H1 (cell line): ENCODE results near the gene HIVEP3. TPM values are rescaled to one million over a fixed set of nuclear protein-coding genes. Genes with fewer than 3 reads are reported as not detected.
A peak's percentile ranks its signal among the peaks of the same experiment; 100 is the strongest.

Experiments
- CTCF ChIA-PET: fragments of 300-600 bp; sonication (Branson Sonifier 250); formaldehyde crosslinking; loops from one replicate; lab custom pipeline; 2021; ENCODE audit not compliant: partially characterized antibody; lab: Charles Lee
- POLR2A ChIA-PET: fragments of 300-600 bp; sonication (Branson Sonifier 250); formaldehyde crosslinking; loops from one replicate; lab custom pipeline; 2021; ENCODE audit warnings: inconsistent platforms; ENCODE audit not compliant: partially characterized antibody; lab: Charles Lee
- DNase-seq, 2 experiments: peaks; one replicate each; pipeline versions ENCODE4 v3.0.0 to v3.0.0-alpha.2; 2010 to 2022; ENCODE audit warnings: low spot score in 2 of 2, low read depth in 1 of 2, mixed read lengths in 1 of 2
- FAIRE-seq: peaks from 2 replicates; lab custom pipeline; 2011; peaks lifted over from hg19 to GRCh38; lab: Jason Lieb, UNC
- H2AFZ ChIP-seq: 2 replicates; pipeline ENCODE4 v1.8.1; 2012; ENCODE audit warnings: low read length, inconsistent platforms
- H2AK5ac ChIP-seq: 2 replicates; pipeline ENCODE4 v1.6.1; 2013; ENCODE audit warnings: low read depth, low read length
- H2BK120ac ChIP-seq: replicated peaks from 2 replicates; pipeline ENCODE3; 2013; ENCODE audit warnings: low read depth, low read length, inconsistent platforms
- H2BK12ac ChIP-seq: 2 replicates; pipeline ENCODE4 v1.6.1; 2013; ENCODE audit warnings: low read depth, low read length
- H2BK15ac ChIP-seq: 2 replicates; pipeline ENCODE4 v1.6.1; 2013; ENCODE audit warnings: low read length
- H2BK20ac ChIP-seq: 2 replicates; pipeline ENCODE4 v1.6.1; 2013; ENCODE audit warnings: low read length
- H2BK5ac ChIP-seq: 2 replicates; pipeline ENCODE4 v1.6.1; 2013; ENCODE audit warnings: low read depth, low read length
- H3K14ac ChIP-seq: 2 replicates; pipeline ENCODE4 v1.6.1; 2013; ENCODE audit warnings: inconsistent platforms; ENCODE audit not compliant: insufficient read length
- H3K18ac ChIP-seq: 2 replicates; pipeline ENCODE4 v1.6.1; 2013; ENCODE audit warnings: low read length; ENCODE audit errors: extremely low read depth
- H3K23ac ChIP-seq: 2 replicates; pipeline ENCODE4 v1.6.1; 2013; ENCODE audit warnings: inconsistent platforms; ENCODE audit not compliant: insufficient read length
- H3K23me2 ChIP-seq: 2 replicates; pipeline ENCODE4 v1.6.1; 2013; ENCODE audit warnings: low read depth, low read length
- H3K27ac ChIP-seq: 2 replicates; pipeline ENCODE4 v1.6.1; 2011; ENCODE audit warnings: low read depth, low read length, inconsistent platforms
- H3K27me3 ChIP-seq, 4 experiments: replicated peaks in 1 of 4; 1 replicate in 1 of 4; 2 replicates in 3 of 4; pipeline versions ENCODE4 v1.6.1 to v1.8.1; 2011 to 2013; ENCODE audit warnings: low read length in 3 of 4, mild to moderate bottlenecking in 3 of 4, inconsistent platforms in 2 of 4, mixed read lengths in 2 of 4, moderate library complexity in 1 of 4; ENCODE audit not compliant: control insufficient read depth in 3 of 4, insufficient read depth in 3 of 4; ENCODE audit errors: extremely low read depth in 1 of 4
- H3K36me3 ChIP-seq, 4 experiments: 2 replicates each; pipeline versions ENCODE4 v1.6.1 to v1.8.1; 2011 to 2013; ENCODE audit warnings: mild to moderate bottlenecking in 4 of 4, low read length in 3 of 4, moderate library complexity in 2 of 4, control low read depth in 1 of 4, inconsistent platforms in 1 of 4; ENCODE audit not compliant: insufficient read depth in 4 of 4, control insufficient read depth in 2 of 4
- H3K4ac ChIP-seq: replicated peaks from 2 replicates; pipeline ENCODE3; 2013; ENCODE audit warnings: low read length, low read depth, mixed read lengths, inconsistent platforms; ENCODE audit not compliant: insufficient read length
- H3K4me1 ChIP-seq, 4 experiments: replicated peaks in 1 of 4; 1 replicate in 1 of 4; 2 replicates in 3 of 4; pipeline versions ENCODE4 v1.6.1 to v1.8.1; 2011 to 2013; ENCODE audit warnings: low read length in 3 of 4, inconsistent platforms in 2 of 4, mixed read lengths in 1 of 4; ENCODE audit not compliant: insufficient read depth in 4 of 4, control insufficient read depth in 3 of 4
- H3K4me2 ChIP-seq, 2 experiments: 2 replicates each; pipeline versions ENCODE4 v1.6.1 to v1.8.1; 2011 to 2013; ENCODE audit warnings: low read depth in 2 of 2, low read length in 2 of 2, control low read depth in 1 of 2, inconsistent platforms in 1 of 2, mild to moderate bottlenecking in 1 of 2; ENCODE audit not compliant: insufficient read depth in 1 of 2
- H3K4me3 ChIP-seq, 4 experiments: fragments of 200-600, 300-600 bp in 1 of 4; sonication (generic), shearing (Covaris generic), sonication (Bioruptor Twin) in 1 of 4; 2 replicates each; pipeline versions ENCODE4 v1.5.1 to v1.8.1; 2011 to 2016; ENCODE audit warnings: low read length in 4 of 4, low read depth in 3 of 4, control low read depth in 2 of 4, inconsistent platforms in 2 of 4, mild to moderate bottlenecking in 2 of 4, mixed read lengths in 1 of 4, moderate library complexity in 1 of 4; ENCODE audit not compliant: insufficient read depth in 2 of 4; ENCODE audit errors: extremely low read depth in 1 of 4
- H3K56ac ChIP-seq: replicated peaks from 2 replicates; pipeline ENCODE3; 2013; ENCODE audit warnings: low read depth, mild to moderate bottlenecking, mixed read lengths, low read length, inconsistent platforms; ENCODE audit not compliant: insufficient read length
- H3K79me1 ChIP-seq: 2 replicates; pipeline ENCODE4 v1.6.1; 2013; ENCODE audit warnings: low read depth, low read length, control low read depth
- H3K79me2 ChIP-seq, 2 experiments: 2 replicates each; pipeline versions ENCODE4 v1.6.1 to v1.8.1; 2012 to 2013; ENCODE audit warnings: low read length in 2 of 2, mild to moderate bottlenecking in 2 of 2, inconsistent platforms in 1 of 2; ENCODE audit not compliant: insufficient read depth in 2 of 2, control insufficient read depth in 1 of 2
- H3K9ac ChIP-seq, 4 experiments: replicated peaks in 1 of 4; 1 replicate in 1 of 4; 2 replicates in 3 of 4; pipeline versions ENCODE4 v1.6.1 to v1.8.1; 2011 to 2013; ENCODE audit warnings: low read depth in 3 of 4, low read length in 3 of 4, control low read depth in 2 of 4, mild to moderate bottlenecking in 2 of 4, moderate library complexity in 2 of 4, inconsistent platforms in 1 of 4; ENCODE audit errors: extremely low read depth in 1 of 4
- H3K9me3 ChIP-seq, 2 experiments: 2 replicates each; pipeline versions ENCODE4 v1.6.1 to v1.8.1; 2012 to 2013; ENCODE audit warnings: mild to moderate bottlenecking in 2 of 2, moderate library complexity in 2 of 2, control low read depth in 1 of 2, inconsistent platforms in 1 of 2, low read depth in 1 of 2, low read length in 1 of 2, mixed read lengths in 1 of 2; ENCODE audit not compliant: insufficient read depth in 2 of 2
- H4K20me1 ChIP-seq, 2 experiments: replicated peaks in 1 of 2; 2 replicates each; pipeline versions ENCODE3 to v1.8.1; 2011 to 2013; ENCODE audit warnings: inconsistent platforms in 2 of 2, low read length in 2 of 2, mild to moderate bottlenecking in 1 of 2; ENCODE audit not compliant: insufficient read depth in 2 of 2, control insufficient read depth in 1 of 2
- H4K5ac ChIP-seq: 2 replicates; pipeline ENCODE4 v1.6.1; 2013; ENCODE audit warnings: low read length, low read depth, mixed read lengths, inconsistent platforms; ENCODE audit not compliant: insufficient read length
- H4K8ac ChIP-seq: 2 replicates; pipeline ENCODE4 v1.8.0; 2013; ENCODE audit warnings: mild to moderate bottlenecking, moderate library complexity, low read length, inconsistent platforms; ENCODE audit not compliant: insufficient read depth; ENCODE audit errors: extremely low read depth
- H4K91ac ChIP-seq: replicated peaks from 2 replicates; pipeline ENCODE3; 2013; ENCODE audit warnings: low read length, mixed read lengths, inconsistent platforms; ENCODE audit not compliant: insufficient read length
- CBX8 ChIP-seq: fragments of 300-800, 300-1000 bp; sonication (generic); IDR thresholded peaks from 2 replicates; pipeline ENCODE4 v1.7.1; 2016; ENCODE audit warnings: low read depth, low read length, borderline replicate concordance
- CHD1 ChIP-seq: IDR thresholded peaks from 2 replicates; pipeline ENCODE4 v1.6.1; 2012; ENCODE audit warnings: low read depth, low read length, improper control_type of control experiment
- EP300 ChIP-seq, 2 experiments: IDR thresholded peaks; 1 replicate in 1 of 2; 2 replicates in 1 of 2; pipeline ENCODE4 v1.6.1; 2011 to 2012; ENCODE audit warnings: low read depth in 2 of 2, low read length in 2 of 2, mild to moderate bottlenecking in 2 of 2, borderline replicate concordance in 1 of 2, inconsistent platforms in 1 of 2, moderate library complexity in 1 of 2
- FOSL1 ChIP-seq: IDR thresholded peaks from 2 replicates; pipeline ENCODE4 v1.6.1; 2011; ENCODE audit warnings: mild to moderate bottlenecking, low read depth, low read length, moderate library complexity; ENCODE audit not compliant: insufficient read depth
- JUND ChIP-seq: IDR thresholded peaks from 2 replicates; pipeline ENCODE4 v1.6.1; 2011; ENCODE audit warnings: mild to moderate bottlenecking, improper control_type of control experiment, low read length
- MAFK ChIP-seq: IDR thresholded peaks from 2 replicates; pipeline ENCODE4 v1.6.1; 2012; ENCODE audit warnings: low read depth, mild to moderate bottlenecking, improper control_type of control experiment, low read length
- NRF1 ChIP-seq: IDR thresholded peaks from 2 replicates; pipeline ENCODE4 v1.6.1; 2011; ENCODE audit warnings: mild to moderate bottlenecking, low read depth, low read length, improper control_type of control experiment
- RAD21 ChIP-seq, 2 experiments: IDR thresholded peaks in 1 of 2; conservative IDR thresholded peaks in 1 of 2; 2 replicates each; pipeline ENCODE4 v1.6.1; 2011; ENCODE audit warnings: low read depth in 2 of 2, low read length in 2 of 2, improper control_type of control experiment in 1 of 2, inconsistent platforms in 1 of 2, mild to moderate bottlenecking in 1 of 2, moderate library complexity in 1 of 2
- RBBP5 ChIP-seq: IDR thresholded peaks from 2 replicates; pipeline ENCODE4 v1.7.1; 2012; ENCODE audit warnings: low read depth, mild to moderate bottlenecking, inconsistent platforms, low read length, moderate library complexity, borderline replicate concordance
- RXRA ChIP-seq: IDR thresholded peaks from 2 replicates; pipeline ENCODE4 v1.6.1; 2011; ENCODE audit warnings: low read depth, mild to moderate bottlenecking, low read length, moderate library complexity; ENCODE audit not compliant: insufficient read depth
- TAF1 ChIP-seq: IDR thresholded peaks from 2 replicates; pipeline ENCODE4 v1.6.1; 2011; ENCODE audit warnings: mild to moderate bottlenecking, low read depth, low read length
- YY1 ChIP-seq: IDR thresholded peaks from 2 replicates; pipeline ENCODE4 v1.6.1; 2011; ENCODE audit warnings: low read depth, mild to moderate bottlenecking, low read length
- WGBS, 2 experiments: shearing (Covaris generic) in 1 of 2; methylation state at CpG; one replicate each; pipeline versions ENCODE4 v1.1.6 to v1.1.7; 2013 to 2015; ENCODE audit warnings: low lambda C conversion rate in 2 of 2, mixed read lengths in 2 of 2, inconsistent platforms in 1 of 2, low coverage in 1 of 2, missing lambda C conversion rate in 1 of 2; ENCODE audit not compliant: insufficient replicate concordance in 2 of 2, insufficient coverage in 1 of 2, insufficient read length in 1 of 2; ENCODE audit errors: extremely low coverage in 1 of 2, missing lambda C conversion rate in 1 of 2; 5-methylcytosine and 5-hydroxymethylcytosine counted together
- polyA plus RNA-seq, 7 experiments: library from polyadenylated mRNA; depleted of rRNA in 3 of 7; stranded (reverse) in 5 of 7; unstranded in 2 of 7; fragments of >200 nt in 5 of 7; fragments of 200-250 nt in 2 of 7; gene quantifications; 1 replicate in 5 of 7; 2 replicates in 1 of 7; 4 replicates in 1 of 7; pipeline versions ENCODE4 v1.2.1 to v1.2.3, GENCODE V29; 2011 to 2013; ENCODE audit warnings: missing spikeins in 2 of 7, mixed read lengths in 2 of 7
- total RNA-seq: library from RNA; stranded (reverse); fragmentation: NEBNext Ultra II Directional; extraction: Animal tissue kit (Norgen Biotek cat#: 25700); gene quantifications from 2 replicates; pipeline ENCODE4 v1.2.1, GENCODE V29; 2021
- TF ChIP-seq, protein P1 (sequence below): IDR thresholded peaks from 2 replicates; pipeline ENCODE4 v1.6.1; 2011; ENCODE audit warnings: low read length, improper control_type of control experiment

HIVEP3 gene
- total and polyA plus RNA-seq, 2 of the 8 experiments (the other 6 are each of a cell fraction or from before 2014, with no cell fraction given) = 0.24 to 0.69 TPM

DNA sequence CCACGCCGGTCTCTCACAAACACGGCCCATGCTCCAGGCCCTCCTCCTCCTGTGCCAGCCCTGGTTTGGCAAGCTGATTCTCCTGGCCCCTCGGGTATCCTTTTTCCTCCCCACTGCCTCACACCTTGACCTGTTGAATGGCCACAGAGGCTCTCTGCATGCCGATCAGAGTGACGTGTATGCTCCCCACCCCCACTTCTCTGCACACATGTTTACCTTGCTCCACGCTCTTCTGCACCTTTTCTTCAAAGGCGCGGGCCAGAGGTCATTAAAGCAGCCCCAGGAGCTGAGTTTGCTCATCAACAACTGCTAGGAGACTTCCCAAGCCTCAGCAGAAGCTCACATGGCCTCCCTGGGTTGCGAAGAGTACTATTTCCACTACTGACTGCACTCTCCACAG lies 295.0 kb downstream of the HIVEP3 start:
- no peak overlapping the region for H4K91ac ChIP-seq
- no peak overlapping the region for H2BK20ac ChIP-seq
- H2AFZ ChIP-seq = no peak overlapping the region
- ChIA-PET POLR2A (interaction anchor here (2.1 kb wide), 1 partner anchor 11 kb away, joined by 5 read pairs; no protein-coding TSS in a partner anchor), CTCF (interaction anchor here (1.0 kb wide), 2 partner anchors 9 to 18 kb away, joined by 3 read pairs; no protein-coding TSS in a partner anchor)
- H3K36me3 ChIP-seq = no peaks in the 10 kb centered on the region
- H3K23ac ChIP-seq = no peak overlapping the region
- H3K4me1 ChIP-seq = peaks cover 2 to 11% (median 6%) of the 10 kb centered on the region in 4 experiments; a peak in 5 of 7 replicates
- H3K23me2 ChIP-seq = no peaks in the 10 kb centered on the region
- H4K8ac ChIP-seq = no peak overlapping the region
- no peaks in the 10 kb centered on the region for H4K20me1 ChIP-seq
- no peaks in the 10 kb centered on the region for H3K9me3 ChIP-seq
- no peak overlapping the region for H3K4me3 ChIP-seq
- H3K56ac ChIP-seq = no peak overlapping the region
- no peak overlapping the region for H3K4me2 ChIP-seq
- no peaks in the 10 kb centered on the region for H3K27me3 ChIP-seq
- no peak overlapping the region for H3K14ac ChIP-seq
- 86% methylated on average over 10 of the region's 10 CpGs; no CpG with 5 or more reads in 1 of the 2 experiments for WGBS, 2 experiments
- H2BK15ac ChIP-seq = no peak overlapping the region
- no peak overlapping the region for H2AK5ac ChIP-seq
- no peak overlapping the region for H3K9ac ChIP-seq
- H3K18ac ChIP-seq = no peak overlapping the region; the same call in 1 of the 2 replicates
- H3K79me2 ChIP-seq = no peaks in the 10 kb centered on the region
- no peak overlapping the region for H3K4ac ChIP-seq
- FAIRE-seq (no peak), DNase-seq (peak in 1 of 2 experiments; percentile 32)
- no peak overlapping the region for H3K27ac ChIP-seq
- no peak overlapping the region for H4K5ac ChIP-seq
- H2BK5ac ChIP-seq = no peak overlapping the region
- no peaks in the 10 kb centered on the region for H3K79me1 ChIP-seq
- no peak overlapping the region for H2BK120ac ChIP-seq
- H2BK12ac ChIP-seq = no peak overlapping the region
- TF ChIP-seq CHD1 = no peak
- TF ChIP-seq FOSL1 = no peak
- TF ChIP-seq MAFK = no peak
- TF ChIP-seq, protein P1, sequence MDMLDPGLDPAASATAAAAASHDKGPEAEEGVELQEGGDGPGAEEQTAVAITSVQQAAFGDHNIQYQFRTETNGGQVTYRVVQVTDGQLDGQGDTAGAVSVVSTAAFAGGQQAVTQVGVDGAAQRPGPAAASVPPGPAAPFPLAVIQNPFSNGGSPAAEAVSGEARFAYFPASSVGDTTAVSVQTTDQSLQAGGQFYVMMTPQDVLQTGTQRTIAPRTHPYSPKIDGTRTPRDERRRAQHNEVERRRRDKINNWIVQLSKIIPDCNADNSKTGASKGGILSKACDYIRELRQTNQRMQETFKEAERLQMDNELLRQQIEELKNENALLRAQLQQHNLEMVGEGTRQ = no peak
- TF ChIP-seq NRF1 = no peak
- TF ChIP-seq JUND = no peak
- TF ChIP-seq EP300 (IDR thresholded peaks at IDR 0.05; ENCODE audit: borderline replicate concordance in 1 of 2, low read depth in 2 of 2, low read length in 2 of 2) = no peak
- no peak for TF ChIP-seq YY1
- TF ChIP-seq RXRA = no peak
- TF ChIP-seq RBBP5 = no peak
- TF ChIP-seq TAF1 = no peak
- no peak for TF ChIP-seq RAD21 (IDR thresholded peaks at IDR 0.05 in 1 of 2, conservative IDR thresholded peaks at IDR 0.05 in 1 of 2; ENCODE audit: low read depth in 2 of 2, low read length in 2 of 2)
- TF ChIP-seq CBX8 = no peak
